Osteoblast (primary cell): Measurements from ENCODE around the gene DMPK. TPM values are rescaled to one million over a fixed set of nuclear protein-coding genes. Genes with fewer than 3 reads are reported as not detected.

Experiments
- DNase-seq: peaks from one replicate; pipeline ENCODE4 v3.0.0; 2011; ENCODE audit warnings: low spot score, mixed read lengths; ENCODE audit not compliant: insufficient read length; ENCODE audit errors: missing footprints
- H2AFZ ChIP-seq: 2 replicates; pipeline ENCODE4 v1.6.0; 2011; ENCODE audit warnings: mild to moderate bottlenecking, low read length
- H3K27ac ChIP-seq: 2 replicates; pipeline ENCODE4 v1.5.1; 2011; ENCODE audit warnings: mild to moderate bottlenecking, low read depth, low read length, moderate library complexity
- H3K27me3 ChIP-seq: 2 replicates; pipeline ENCODE4 v1.6.0; 2012; ENCODE audit warnings: mild to moderate bottlenecking, control low read depth, inconsistent platforms, low read length, moderate library complexity; ENCODE audit not compliant: insufficient read depth
- H3K36me3 ChIP-seq: 2 replicates; pipeline ENCODE4 v1.5.1; 2011; ENCODE audit warnings: mild to moderate bottlenecking, low read length, control low read depth, moderate library complexity; ENCODE audit not compliant: insufficient read depth
- H3K4me1 ChIP-seq: 2 replicates; pipeline ENCODE4 v1.5.1; 2011; ENCODE audit warnings: mild to moderate bottlenecking, low read length, control low read depth, moderate library complexity; ENCODE audit not compliant: insufficient read depth
- H3K4me2 ChIP-seq: 2 replicates; pipeline ENCODE4 v1.6.0; 2011; ENCODE audit warnings: mild to moderate bottlenecking, low read length; ENCODE audit not compliant: insufficient read depth
- H3K4me3 ChIP-seq: fragments of 200-600 bp; sonication (generic); 3 replicates; pipeline ENCODE4 v1.5.1; 2012; ENCODE audit warnings: mild to moderate bottlenecking, low read length, inconsistent platforms; ENCODE audit not compliant: insufficient read depth
- H3K79me2 ChIP-seq: 2 replicates; pipeline ENCODE4 v1.6.0; 2012; ENCODE audit warnings: mild to moderate bottlenecking, low read length, control low read depth, inconsistent platforms; ENCODE audit not compliant: insufficient read depth
- H3K9me3 ChIP-seq: 2 replicates; pipeline ENCODE4 v1.5.1; 2011; ENCODE audit warnings: low read depth, low read length, control low read depth
- H4K20me1 ChIP-seq: 2 replicates; pipeline ENCODE4 v1.6.0; 2012; ENCODE audit warnings: mild to moderate bottlenecking, low read length, control low read depth; ENCODE audit not compliant: insufficient read depth
- total RNA-seq: library from RNA; depleted of rRNA; stranded (reverse); fragments of >200 nt; gene quantifications from 2 replicates; pipeline ENCODE4 v1.2.3, GENCODE V29; 2012
- TF ChIP-seq, protein P1 (sequence below): IDR thresholded peaks from 2 replicates; pipeline ENCODE4 v1.5.1; 2011; ENCODE audit warnings: mild to moderate bottlenecking, low read depth, low read length, moderate library complexity; ENCODE audit errors: extremely low read depth

Gene DMPK
- total RNA-seq, 1 donor = 30.4 TPM

DNA sequence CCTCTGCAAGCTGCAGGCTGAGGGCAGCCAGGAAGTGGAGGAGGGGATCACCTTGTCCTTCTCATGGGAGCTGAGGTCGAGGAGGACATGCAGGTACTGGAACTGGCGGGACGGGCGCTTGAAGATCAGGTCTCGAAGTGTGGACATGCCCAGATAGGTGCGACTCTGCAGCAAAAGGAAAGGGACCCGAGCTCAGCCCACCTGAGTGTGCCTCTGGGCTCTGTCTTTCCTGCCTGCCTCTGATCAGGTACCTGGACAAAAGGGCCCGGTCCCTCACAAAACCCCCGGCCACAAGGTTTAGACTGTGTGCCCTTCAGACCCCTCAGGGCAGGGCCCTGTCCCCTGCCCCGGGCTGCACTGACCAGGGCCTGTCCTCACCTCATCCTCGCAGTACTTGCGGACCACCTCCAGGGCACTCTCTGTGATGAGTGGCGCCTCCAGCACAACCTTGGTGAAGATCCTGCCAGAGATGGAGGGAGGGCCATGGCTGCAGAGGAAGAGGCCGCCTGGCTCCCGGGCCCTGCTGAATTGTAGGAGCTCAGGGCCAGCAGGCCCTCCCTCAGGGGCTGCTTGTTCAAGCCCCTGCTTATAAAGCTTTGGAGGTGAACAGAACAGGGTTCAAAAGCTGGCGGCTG is 45.3 kb upstream of the DMPK start:
- Histone ChIP-seq H3K9me3 (no peaks in the 10 kb centered on the region), H2AFZ (no peak overlapping the region), H3K27ac (no peak overlapping the region), H3K4me3 (no peak overlapping the region), H3K4me1 (no peaks in the 10 kb centered on the region), H3K27me3 (no peaks in the 10 kb centered on the region), H3K79me2 (no peaks in the 10 kb centered on the region), H3K4me2 (no peak overlapping the region), H3K36me3 (peaks cover 77% of the 10 kb centered on the region), H4K20me1 (peaks cover 3% of the 10 kb centered on the region)
- TF ChIP-seq, protein P1, sequence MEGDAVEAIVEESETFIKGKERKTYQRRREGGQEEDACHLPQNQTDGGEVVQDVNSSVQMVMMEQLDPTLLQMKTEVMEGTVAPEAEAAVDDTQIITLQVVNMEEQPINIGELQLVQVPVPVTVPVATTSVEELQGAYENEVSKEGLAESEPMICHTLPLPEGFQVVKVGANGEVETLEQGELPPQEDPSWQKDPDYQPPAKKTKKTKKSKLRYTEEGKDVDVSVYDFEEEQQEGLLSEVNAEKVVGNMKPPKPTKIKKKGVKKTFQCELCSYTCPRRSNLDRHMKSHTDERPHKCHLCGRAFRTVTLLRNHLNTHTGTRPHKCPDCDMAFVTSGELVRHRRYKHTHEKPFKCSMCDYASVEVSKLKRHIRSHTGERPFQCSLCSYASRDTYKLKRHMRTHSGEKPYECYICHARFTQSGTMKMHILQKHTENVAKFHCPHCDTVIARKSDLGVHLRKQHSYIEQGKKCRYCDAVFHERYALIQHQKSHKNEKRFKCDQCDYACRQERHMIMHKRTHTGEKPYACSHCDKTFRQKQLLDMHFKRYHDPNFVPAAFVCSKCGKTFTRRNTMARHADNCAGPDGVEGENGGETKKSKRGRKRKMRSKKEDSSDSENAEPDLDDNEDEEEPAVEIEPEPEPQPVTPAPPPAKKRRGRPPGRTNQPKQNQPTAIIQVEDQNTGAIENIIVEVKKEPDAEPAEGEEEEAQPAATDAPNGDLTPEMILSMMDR = no peak
- DNase-seq = peak; percentile 81

DNA sequence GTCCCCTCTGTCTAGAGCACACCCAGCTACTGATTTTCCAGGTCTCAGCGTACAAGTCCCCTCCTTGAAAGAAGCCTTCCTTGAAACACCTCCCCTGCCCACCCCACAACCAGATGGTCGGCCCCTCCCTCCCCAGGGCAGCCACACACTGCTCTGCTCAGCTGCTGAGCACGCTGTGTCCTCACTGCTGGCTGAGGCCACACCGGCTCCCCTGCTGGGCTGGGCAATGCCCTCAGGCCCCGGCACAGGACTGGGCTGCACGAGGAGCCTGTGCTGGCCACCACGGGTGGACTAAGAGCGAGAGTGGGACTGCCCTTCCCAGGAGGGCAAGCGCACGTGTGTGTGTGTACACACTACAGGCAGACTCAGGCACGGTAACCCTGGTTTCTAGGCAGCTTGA is 44.6 kb upstream of the DMPK start:
- TF ChIP-seq, protein P1 = no peak
- no peaks in the 10 kb centered on the region for H3K9me3 ChIP-seq
- H3K4me1 ChIP-seq = no peaks in the 10 kb centered on the region
- H4K20me1 ChIP-seq = peaks cover 3% of the 10 kb centered on the region
- no peaks in the 10 kb centered on the region for H3K79me2 ChIP-seq
- H3K36me3 ChIP-seq = peaks cover 71% of the 10 kb centered on the region
- no peaks in the 10 kb centered on the region for H3K27me3 ChIP-seq
- H2AFZ ChIP-seq = no peak overlapping the region
- H3K4me2 ChIP-seq = no peak overlapping the region
- no peak for DNase-seq
- H3K27ac ChIP-seq = no peak overlapping the region
- H3K4me3 ChIP-seq = no peak overlapping the region

DNA sequence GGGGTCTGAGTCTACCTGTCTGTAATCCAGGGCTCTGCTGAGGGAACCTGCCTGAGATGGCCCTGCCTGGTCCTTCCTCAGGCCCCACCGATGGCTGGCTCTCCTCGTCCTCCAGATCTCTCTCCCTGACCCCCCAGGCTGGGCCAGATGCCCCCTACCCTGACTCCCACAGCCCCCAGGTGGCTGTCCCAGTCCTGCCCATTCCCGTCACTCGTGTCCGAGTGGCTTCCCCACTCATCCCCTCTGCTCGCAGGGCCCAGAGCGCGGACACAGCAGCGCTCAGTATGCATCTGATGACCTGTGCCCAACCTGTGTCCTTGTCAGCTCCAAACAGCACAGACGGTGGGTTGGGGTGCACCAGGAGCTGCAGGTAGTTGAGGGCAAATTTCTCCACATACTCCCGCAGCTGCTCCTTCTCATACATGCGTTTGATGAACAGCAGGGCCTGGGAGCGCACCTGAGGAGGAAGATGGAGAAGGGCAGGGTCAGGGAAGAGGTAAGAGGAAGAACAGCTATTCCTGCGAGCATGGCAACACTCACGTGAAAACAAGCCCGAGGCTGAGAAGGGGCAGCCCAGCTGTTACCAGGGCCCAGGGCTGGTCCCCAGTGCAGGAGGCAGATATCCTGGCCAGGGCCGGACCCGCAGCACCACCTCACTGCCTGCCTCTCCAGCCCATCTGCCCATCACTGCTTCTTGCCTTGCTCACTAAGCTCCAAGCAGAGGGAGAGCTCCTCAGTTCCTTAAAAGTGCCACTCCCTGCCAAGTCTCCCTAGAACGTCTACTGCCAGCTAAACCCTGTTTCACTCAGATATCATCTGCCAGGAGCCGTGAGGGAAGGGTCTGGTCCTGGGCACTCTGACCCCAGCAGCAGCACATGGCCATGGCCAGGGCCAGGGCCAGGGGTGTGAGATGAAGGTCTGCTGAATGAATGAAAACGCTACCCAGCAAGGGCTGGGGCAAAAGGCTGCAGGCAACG is 43.9 kb upstream of the DMPK start:
- Histone ChIP-seq H3K9me3 (no peaks in the 10 kb centered on the region), H3K36me3 (peaks cover 72% of the 10 kb centered on the region), H3K4me2 (no peak overlapping the region), H3K27ac (no peak overlapping the region), H3K4me3 (no peak overlapping the region), H2AFZ (no peak overlapping the region), H4K20me1 (peaks cover 3% of the 10 kb centered on the region), H3K4me1 (no peaks in the 10 kb centered on the region), H3K27me3 (no peaks in the 10 kb centered on the region), H3K79me2 (no peaks in the 10 kb centered on the region)
- TF ChIP-seq, protein P1 = no peak
- DNase-seq = peak; percentile 69

DNA sequence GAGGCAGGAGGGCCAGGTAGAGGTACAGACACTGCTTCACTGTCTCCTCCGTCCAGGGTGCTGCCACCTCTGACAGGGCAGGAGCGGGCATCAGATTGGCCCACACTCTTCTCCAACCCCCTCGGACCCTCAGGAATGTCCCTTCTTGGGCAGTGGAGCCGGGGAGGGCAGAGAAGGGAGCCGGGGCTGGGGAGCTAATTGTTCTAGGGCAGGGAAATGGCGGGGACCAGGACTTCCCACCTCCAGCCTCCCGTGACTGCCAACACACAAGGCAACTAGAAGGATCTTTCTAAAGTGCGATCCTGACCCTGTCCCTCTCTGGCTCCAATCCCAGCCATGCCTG is 42.9 kb upstream of the DMPK start:
- no peak overlapping the region for H3K4me2 ChIP-seq
- TF ChIP-seq, protein P1 = no peak
- H3K79me2 ChIP-seq = no peaks in the 10 kb centered on the region
- peaks cover 75% of the 10 kb centered on the region for H3K36me3 ChIP-seq
- peaks cover 2% of the 10 kb centered on the region for H4K20me1 ChIP-seq
- DNase-seq = peak; percentile 38
- no peaks in the 10 kb centered on the region for H3K9me3 ChIP-seq
- no peaks in the 10 kb centered on the region for H3K4me1 ChIP-seq
- no peaks in the 10 kb centered on the region for H3K27me3 ChIP-seq
- no peak overlapping the region for H3K27ac ChIP-seq
- no peak overlapping the region for H2AFZ ChIP-seq
- H3K4me3 ChIP-seq = no peak overlapping the region
